Activated B cell treated with CpG ODN at 0.5 μM for 24 hours (primary cell): ENCODE data around the gene MYADM. TPM values are rescaled to one million over a fixed set of nuclear protein-coding genes. Genes with fewer than 3 reads are reported as not detected.

Experiments used
- ATAC-seq: fragments of 200-7000 bp; cut with Tn5 transposase; one replicate; pipeline ENCODE4 v1.10.0; 2021; ENCODE audit warnings: low read depth, mild to moderate bottlenecking, moderate library complexity
- CTCF ChIA-PET: fragments of 350-600 bp; sonication (Branson Sonifier 250); formaldehyde crosslinking; loops from one replicate; lab custom pipeline; 2021; ENCODE audit warnings: antibody characterized with exemption; lab: Charles Lee
- POLR2A ChIA-PET: fragments of 350-600 bp; sonication (Branson Sonifier 250); formaldehyde crosslinking; loops from one replicate; lab custom pipeline; 2021; ENCODE audit warnings: antibody characterized with exemption; lab: Charles Lee
- DNase-seq: peaks from one replicate; pipeline ENCODE4 v3.0.0; 2022
- H3K27ac Mint-ChIP-seq: one replicate; pipeline ENCODE4 v1.8.0; 2020; ENCODE audit warnings: mixed read lengths
- H3K27me3 Mint-ChIP-seq: one replicate; pipeline ENCODE4 v1.8.0; 2021; ENCODE audit warnings: mixed read lengths
- H3K36me3 Mint-ChIP-seq: one replicate; pipeline ENCODE4 v1.8.0; 2021; ENCODE audit warnings: low read depth, mixed read lengths
- H3K4me1 Mint-ChIP-seq: one replicate; pipeline ENCODE4 v1.8.0; 2021; ENCODE audit warnings: mixed read lengths
- H3K4me3 Mint-ChIP-seq: one replicate; pipeline ENCODE4 v1.8.0; 2020; ENCODE audit warnings: mild to moderate bottlenecking, mixed read lengths
- H3K9me3 Mint-ChIP-seq: one replicate; pipeline ENCODE4 v1.8.0; 2020; ENCODE audit warnings: mixed read lengths
- CTCF ChIP-seq: fragments of 200-600 bp; IDR thresholded peaks from one replicate; pipeline ENCODE4 v1.8.0; 2022; ENCODE audit warnings: antibody characterized with exemption, mild to moderate bottlenecking
- intact Hi-C: fragments of 100-400 bp; cut with micrococcal nuclease; formaldehyde crosslinking; loops from one replicate; pipeline ENCODE4 v1.15.1; 2024
- total RNA-seq: library from RNA; stranded (reverse); gene quantifications from 2 replicates; pipeline ENCODE4 v1.2.3, GENCODE V29; 2022

Gene MYADM
- total RNA-seq, 1 donor from 2014 or later: 10.9 TPM

- H3K27me3 Mint-ChIP-seq: peaks cover 7% of the 10 kb centered on the region
- H3K27ac Mint-ChIP-seq: peak overlapping the region; percentile 46
- H3K4me3 Mint-ChIP-seq: peak overlapping the region; percentile 33
- intact Hi-C loops: no loop called here
- H3K36me3 Mint-ChIP-seq: peaks cover 24% of the 10 kb centered on the region
- H3K9me3 Mint-ChIP-seq: no peaks in the 10 kb centered on the region
- CTCF ChIA-PET: interaction anchor here (1.4 kb wide), 1 partner anchor 146 kb away, joined by 5 read pairs; no protein-coding TSS in a partner anchor
- no peak for TF ChIP-seq CTCF
- POLR2A ChIA-PET: interaction anchor here (0.5 to 0.8 kb wide), 2 partner anchors 10 to 24 kb away, joined by 7 to 10 read pairs; partner anchors contain the start of gene MYADM
- peaks cover 45% of the 10 kb centered on the region for H3K4me1 Mint-ChIP-seq
- DNase-seq (no peak), ATAC-seq (no peak)
These were observed 9.7 kb downstream of the MYADM start for GRCh38 chr19:53877361-53877766.

- ChIA-PET CTCF (no interaction called here), POLR2A (interaction anchor here (0.8 to 1.2 kb wide), 2 partner anchors 8 to 11 kb away, joined by 4 to 10 read pairs; partner anchors contain the start of gene MYADM)
- H3K4me1 Mint-ChIP-seq: peaks cover 45% of the 10 kb centered on the region
- ATAC-seq (no peak), DNase-seq (no peak)
- intact Hi-C loops: loop anchor here (1.0 kb wide), 1 partner anchor 11 kb away; the partner anchor contains the start of gene MYADM
- no peak overlapping the region for H3K4me3 Mint-ChIP-seq
- H3K9me3 Mint-ChIP-seq: no peaks in the 10 kb centered on the region
- peaks cover 15% of the 10 kb centered on the region for H3K27me3 Mint-ChIP-seq
- H3K36me3 Mint-ChIP-seq: peaks cover 14% of the 10 kb centered on the region
- no peak for TF ChIP-seq CTCF
- H3K27ac Mint-ChIP-seq: no peak overlapping the region
These were observed 11.1 kb downstream of the MYADM start for GRCh38 chr19:53878776-53879139.

GRCh38 chr19:53879140-53880081, 11.7 kb downstream of the MYADM start:
- peaks cover 41% of the 10 kb centered on the region for H3K4me1 Mint-ChIP-seq
- intact Hi-C loops: loop anchor here (1.0 kb wide), 1 partner anchor 12 kb away; the partner anchor contains the start of gene MYADM
- H3K27ac Mint-ChIP-seq: no peak overlapping the region
- H3K4me3 Mint-ChIP-seq: no peak overlapping the region
- H3K27me3 Mint-ChIP-seq: peaks cover 18% of the 10 kb centered on the region
- H3K9me3 Mint-ChIP-seq: no peaks in the 10 kb centered on the region
- peak; percentile 92 for ATAC-seq
- no peak for TF ChIP-seq CTCF
- POLR2A ChIA-PET: interaction anchor here (0.8 to 1.2 kb wide), 2 partner anchors 9 to 11 kb away, joined by 4 to 10 read pairs; partner anchors contain the start of gene MYADM
- H3K36me3 Mint-ChIP-seq: peaks cover 7% of the 10 kb centered on the region
- CTCF ChIA-PET: no interaction called here
- DNase-seq: peak; percentile 74

GRCh38 chr19:53880711-53881481, 13.2 kb downstream of the MYADM start:
- DNase-seq (no peak), ATAC-seq (no peak)
- TF ChIP-seq CTCF: no peak
- intact Hi-C loops: loop anchor here (1.0 kb wide), 1 partner anchor 39 kb away; no protein-coding TSS in a partner anchor
- Mint-ChIP-seq H3K4me3 (no peak overlapping the region), H3K27ac (no peak overlapping the region), H3K36me3 (no peaks in the 10 kb centered on the region), H3K9me3 (no peaks in the 10 kb centered on the region), H3K4me1 (peaks cover 32% of the 10 kb centered on the region), H3K27me3 (peaks cover 24% of the 10 kb centered on the region)
- CTCF ChIA-PET: no interaction called here
- POLR2A ChIA-PET: interaction anchor here (1.2 kb wide), 1 partner anchor 10 kb away, joined by 7 read pairs; no protein-coding TSS in a partner anchor
